ENCODE data around the gene WAPL.
"Not testable (repeated sequence)": the region's sequence is repeated elsewhere in the genome, so short reads cannot be mapped to it uniquely, and the experiment has no call there.

Gene WAPL, protein sequence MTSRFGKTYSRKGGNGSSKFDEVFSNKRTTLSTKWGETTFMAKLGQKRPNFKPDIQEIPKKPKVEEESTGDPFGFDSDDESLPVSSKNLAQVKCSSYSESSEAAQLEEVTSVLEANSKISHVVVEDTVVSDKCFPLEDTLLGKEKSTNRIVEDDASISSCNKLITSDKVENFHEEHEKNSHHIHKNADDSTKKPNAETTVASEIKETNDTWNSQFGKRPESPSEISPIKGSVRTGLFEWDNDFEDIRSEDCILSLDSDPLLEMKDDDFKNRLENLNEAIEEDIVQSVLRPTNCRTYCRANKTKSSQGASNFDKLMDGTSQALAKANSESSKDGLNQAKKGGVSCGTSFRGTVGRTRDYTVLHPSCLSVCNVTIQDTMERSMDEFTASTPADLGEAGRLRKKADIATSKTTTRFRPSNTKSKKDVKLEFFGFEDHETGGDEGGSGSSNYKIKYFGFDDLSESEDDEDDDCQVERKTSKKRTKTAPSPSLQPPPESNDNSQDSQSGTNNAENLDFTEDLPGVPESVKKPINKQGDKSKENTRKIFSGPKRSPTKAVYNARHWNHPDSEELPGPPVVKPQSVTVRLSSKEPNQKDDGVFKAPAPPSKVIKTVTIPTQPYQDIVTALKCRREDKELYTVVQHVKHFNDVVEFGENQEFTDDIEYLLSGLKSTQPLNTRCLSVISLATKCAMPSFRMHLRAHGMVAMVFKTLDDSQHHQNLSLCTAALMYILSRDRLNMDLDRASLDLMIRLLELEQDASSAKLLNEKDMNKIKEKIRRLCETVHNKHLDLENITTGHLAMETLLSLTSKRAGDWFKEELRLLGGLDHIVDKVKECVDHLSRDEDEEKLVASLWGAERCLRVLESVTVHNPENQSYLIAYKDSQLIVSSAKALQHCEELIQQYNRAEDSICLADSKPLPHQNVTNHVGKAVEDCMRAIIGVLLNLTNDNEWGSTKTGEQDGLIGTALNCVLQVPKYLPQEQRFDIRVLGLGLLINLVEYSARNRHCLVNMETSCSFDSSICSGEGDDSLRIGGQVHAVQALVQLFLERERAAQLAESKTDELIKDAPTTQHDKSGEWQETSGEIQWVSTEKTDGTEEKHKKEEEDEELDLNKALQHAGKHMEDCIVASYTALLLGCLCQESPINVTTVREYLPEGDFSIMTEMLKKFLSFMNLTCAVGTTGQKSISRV (N-terminal part only)

DNA sequence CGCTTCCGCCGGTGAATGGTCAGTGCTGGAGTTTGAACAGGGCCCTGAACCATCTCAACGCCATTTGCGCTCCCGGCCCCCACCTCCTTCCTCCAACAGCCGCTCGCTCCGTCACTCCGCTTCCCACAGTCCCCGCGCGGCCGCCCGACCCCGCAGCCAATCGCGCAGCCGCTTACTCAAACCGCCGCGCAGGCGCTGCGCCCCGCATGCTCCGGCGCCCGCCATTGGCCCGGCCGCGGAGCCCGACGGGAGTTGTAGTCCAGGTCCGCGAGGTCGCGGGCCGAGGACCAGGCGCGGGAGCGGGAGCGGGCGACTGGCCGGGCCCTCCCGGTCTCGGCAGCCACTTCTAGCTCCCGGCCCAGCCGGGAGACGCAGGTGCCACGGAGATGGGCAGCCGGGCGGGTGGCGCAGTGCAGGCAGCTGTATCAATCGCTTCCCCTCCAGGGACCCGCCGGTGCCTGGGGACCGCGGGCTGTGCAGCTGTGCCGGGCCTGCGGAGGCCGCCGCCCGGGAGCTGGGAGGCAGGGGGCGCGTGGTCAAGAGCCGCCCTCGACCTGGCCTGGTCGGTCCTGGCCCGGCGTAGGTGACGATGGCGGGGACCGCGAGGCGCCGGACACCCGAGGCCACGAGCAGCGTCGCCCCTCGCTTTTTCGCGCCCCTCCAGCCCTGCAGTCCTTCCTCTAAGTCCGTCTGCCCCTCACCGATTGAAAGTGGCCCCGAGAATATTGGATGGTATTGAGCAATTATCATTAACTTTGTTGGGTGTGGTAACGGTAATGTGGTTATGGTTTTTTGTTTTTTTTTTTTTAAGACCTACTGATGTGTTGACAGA, at the start of gene WAPL:
Gene WAPL, minus strand, starts transcription at position 115 of the 832 bp plus-strand sequence. CDS start 3,723 bp downstream, outside the sequence.
- peak; percentile 90 for DNase-seq

DNA sequence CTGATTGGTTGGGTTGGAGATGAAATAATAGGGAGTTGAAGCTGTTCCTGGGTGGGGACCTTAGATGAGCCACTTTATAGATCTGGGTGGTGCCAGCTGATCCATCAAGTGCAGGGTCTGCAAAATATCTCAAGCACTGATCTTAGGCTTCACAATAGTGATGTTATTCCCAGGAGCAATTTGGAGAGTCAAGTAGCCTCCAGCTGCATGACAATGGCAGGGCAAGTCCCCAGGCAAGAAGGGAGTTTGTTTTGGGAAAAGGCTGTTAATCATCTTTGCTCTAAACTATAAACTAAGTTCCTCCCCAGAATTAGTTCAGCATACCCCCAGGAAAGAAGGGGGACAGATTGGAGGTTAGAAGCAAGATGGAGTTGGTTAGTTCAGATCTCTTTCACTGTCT, 47.7 kb upstream of the WAPL start:
- no peak for DNase-seq

DNA sequence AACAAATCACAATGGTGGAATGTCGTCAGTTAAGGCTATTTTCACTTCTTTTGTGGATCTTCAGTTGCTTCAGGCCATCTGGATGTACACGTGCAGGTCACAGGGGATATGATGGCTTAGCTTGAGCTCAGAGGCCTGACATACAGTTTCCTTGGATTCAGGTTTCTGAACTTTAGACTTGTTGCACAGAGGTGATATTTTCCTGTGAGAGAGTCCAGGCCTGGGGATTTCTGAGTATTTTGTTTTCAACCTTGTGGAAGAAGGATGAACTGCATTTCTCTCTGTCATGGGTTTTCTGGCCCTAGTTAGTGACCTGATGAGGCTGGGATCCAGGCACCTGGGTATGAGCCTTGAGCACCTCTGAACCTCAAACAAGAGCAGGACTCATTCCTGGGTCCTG, 44.9 kb upstream of the WAPL start:
- DNase-seq, result not testable (repeated sequence)

DNA sequence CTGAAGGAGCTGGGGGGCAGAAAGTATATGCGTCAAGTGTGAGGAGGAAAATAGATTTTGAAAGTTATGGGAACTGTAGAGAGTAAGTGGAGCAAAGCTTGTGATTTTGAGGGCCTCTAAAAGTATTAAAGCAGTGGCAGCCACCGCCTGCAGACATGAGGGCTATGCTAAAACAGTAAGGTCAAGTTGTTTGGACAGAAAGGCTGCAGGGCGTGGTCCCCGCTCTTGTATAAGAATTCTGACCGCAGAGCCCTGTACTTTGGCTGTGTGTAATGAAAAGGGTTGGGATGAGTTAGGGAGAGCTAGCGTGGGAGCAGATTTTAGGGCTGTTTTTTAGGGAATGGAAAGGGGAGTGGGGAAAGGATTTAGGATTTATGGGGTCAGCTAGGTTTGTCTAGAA, 41.7 kb upstream of the WAPL start:
- DNase-seq, result not testable (repeated sequence)

DNA sequence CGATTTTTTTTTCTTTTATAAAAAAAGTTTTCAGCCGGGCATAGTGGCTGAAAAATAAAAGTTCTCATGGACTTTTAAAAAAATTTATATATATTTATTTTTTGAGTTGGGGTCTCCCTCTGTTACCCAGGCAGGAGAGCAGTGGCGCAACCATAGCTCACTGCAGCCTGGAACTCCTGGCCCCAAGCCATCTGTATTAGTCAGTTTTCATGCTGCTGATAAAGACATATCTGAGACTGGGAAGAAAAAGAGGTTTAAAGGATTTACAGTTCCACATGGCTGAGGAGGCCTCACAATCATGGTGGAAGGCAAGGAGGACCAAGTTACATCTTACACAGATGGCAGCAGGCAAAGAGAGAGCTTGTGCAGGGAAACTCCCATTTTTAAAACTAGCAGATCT, 37.1 kb upstream of the WAPL start:
- not testable (repeated sequence) for DNase-seq

DNA sequence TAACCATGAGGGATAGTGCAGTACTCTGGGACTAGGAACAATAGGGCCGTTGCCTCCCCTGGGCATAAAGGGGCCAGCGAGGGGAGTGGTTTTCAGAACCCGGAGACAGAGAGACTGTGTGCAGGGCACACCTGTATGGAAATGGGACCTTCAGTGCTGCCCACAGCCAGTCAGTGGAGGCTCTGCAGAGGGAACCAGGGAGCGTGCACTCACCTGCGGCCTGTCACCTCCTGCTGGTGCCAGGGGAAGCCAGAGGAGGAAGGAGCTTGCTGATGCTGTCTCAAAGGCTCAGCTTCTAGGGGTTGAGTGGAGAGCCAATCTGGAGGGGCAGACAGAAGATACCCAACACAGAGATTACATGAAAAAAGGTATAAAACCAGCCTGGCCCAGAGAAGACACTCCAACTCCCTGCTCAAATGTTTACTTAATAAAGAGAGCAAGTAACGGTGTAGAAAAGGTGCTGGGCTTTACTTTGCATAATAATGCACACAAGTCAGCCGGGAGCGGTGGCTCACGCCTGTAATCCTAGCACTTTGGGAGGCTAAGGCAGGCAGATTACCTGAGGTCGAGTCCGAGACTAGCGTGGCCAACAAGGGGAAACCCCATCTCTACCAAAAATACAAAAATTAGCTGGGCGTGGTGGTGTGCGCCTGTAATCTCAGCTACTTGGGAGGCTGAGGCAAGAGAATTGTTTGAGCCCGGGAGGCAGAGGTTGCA, 35.5 kb upstream of the WAPL start:
- DNase-seq, result no peak

DNA sequence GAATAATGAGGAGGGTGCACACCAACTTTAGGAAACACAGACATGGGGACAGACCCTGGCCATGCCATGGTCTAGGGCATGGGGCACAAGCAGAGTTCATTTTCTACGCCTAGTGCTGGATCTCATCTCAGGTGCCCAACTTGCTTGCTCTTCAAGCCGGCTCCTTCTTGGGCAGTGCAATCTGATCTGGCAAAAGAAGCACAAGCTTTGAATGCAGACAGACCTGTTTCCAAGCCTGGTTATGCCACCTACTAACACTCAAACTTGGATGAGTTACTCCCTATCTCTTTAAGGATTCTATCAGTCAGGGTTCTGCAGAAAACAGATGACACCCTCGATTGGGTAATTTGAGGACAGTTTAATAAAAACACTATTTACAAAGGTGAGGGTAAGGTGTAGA, 34.9 kb upstream of the WAPL start:
- no peak for DNase-seq

DNA sequence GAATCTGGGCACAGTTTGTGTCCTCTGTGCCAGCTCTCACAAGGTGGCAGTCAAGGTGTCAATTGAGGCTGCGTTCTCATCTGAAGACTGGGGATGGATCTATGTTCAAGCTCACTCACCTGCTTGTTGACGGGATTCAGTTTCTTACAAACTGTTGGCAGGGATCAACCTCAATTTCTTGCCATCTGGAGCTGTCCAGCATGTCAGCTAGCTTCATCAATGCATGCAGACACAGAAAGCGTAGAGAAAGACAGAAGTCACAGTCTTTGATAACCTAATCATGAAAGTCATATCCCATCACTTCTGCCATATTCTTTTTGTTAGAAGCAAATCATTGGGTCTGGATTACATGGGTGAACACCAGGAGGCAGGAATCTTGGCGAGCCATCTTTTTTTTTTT, 32.0 kb upstream of the WAPL start:
- no peak for DNase-seq

DNA sequence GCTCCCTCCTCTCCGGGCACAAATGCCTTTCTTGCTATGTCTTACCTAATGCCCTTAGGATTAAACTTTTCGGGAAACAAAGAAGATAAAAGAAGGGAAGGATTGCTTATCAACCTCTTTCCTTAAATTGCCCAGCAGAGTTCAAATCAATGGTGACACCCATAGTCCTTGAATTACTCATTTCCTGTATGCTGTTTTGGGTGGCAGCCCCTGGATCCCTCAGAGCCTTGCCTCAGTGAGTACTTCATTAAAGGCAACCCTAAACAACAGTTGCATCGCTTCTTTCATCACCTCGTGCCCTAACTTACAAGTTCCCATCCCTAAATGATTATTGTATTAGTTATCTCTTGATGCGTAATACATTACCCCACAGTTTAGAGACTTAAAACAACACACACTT, 31.6 kb upstream of the WAPL start:
- DNase-seq, result no peak

DNA sequence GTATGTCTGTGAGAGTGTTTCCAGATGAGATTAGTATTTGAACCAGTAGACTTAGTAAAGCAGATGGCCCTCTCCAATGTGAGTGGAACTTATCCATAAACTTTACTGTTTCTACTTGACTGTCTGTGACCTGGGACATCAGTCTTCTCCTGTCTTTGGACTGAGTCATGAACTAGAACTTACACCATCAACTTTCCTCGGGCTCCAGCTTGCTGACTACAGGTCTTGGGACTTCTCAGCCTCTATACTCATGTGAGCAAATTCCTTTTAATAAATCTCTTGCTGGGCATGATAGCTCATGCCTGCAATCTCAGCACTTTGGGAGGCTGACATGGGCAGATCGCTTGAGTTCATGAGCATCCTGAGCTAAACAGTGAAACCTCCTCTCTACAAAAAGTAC, 25.7 kb upstream of the WAPL start:
- no peak for DNase-seq

DNA sequence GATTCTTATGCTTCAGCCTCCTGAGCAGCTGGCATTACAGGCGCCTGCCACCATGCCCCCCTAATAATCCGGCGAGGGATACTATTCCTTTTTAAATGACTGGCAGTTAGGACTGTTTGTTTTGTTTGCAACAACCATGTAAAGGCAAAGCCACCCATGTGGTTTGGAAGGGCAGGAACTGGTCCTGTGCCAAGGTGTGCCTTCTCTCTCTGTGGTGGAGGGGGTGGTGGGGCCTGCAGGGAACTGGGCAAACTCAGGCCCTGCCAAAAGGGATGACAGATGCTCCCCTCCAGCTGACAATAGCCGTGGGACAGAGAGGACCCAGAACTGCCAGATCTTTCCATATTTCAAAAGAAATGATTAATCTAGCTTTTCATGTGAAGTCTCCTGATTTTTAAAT, 23.5 kb upstream of the WAPL start:
- no peak for DNase-seq

DNA sequence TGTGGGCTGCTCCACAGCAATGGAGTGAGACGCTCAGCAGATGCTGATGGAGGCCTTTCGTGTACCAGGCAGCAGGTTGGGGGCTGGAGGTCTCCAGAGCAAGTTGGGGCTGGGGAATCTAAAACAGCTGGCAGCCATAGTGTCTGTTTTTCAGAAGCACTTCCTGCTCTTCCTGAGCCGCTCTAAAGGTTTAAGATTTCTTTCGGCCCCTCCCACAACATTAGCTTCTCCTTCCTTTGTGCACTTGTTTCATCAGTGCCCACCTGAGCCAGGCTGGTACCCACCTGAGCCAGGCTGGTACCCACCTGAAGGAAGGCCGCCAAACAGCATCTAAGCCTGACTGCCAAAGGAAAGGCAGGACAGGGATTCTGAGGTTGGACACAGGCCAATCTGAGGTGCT, 18.4 kb upstream of the WAPL start:
- no peak for DNase-seq

DNA sequence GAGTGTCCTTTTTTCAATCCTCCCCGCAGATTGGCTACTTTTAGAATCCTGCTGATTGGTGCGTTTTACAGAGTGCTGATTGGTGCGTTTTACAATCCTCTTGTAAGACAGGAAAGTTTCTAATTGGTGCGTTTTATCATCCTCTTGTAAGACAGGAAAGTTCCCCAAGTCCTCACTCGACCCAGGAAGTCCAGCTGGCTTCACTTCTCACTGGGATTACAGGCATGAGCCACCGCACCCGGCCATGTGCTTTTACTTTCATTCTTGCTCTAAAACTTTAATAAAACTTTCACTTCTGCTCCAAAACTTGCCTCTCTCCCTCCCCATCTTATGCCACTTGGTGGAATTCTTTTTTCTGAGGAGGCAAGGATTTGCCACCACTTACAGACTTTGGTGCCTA, 17.0 kb upstream of the WAPL start:
- DNase-seq, result no peak

DNA sequence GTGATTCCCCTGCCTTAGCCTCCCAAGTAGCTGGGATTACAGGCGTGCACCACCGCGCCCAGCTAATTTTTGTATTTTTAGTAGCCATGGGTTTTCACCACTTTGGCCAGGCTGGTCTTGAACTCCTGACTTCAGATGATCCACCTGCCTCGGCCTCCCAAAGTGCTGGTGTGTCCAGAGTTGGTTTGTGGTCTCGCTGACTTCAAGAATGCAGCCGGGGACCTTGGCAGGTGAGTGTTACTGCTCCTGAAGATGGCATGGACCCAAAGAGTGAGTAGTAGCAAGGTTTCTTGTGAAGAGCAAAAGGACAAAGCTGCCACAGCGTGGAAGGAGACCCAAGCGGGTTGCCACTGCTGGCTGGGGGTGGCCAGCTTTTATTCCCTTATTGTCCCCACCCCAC, 16.4 kb upstream of the WAPL start:
- DNase-seq, result not testable (repeated sequence)

DNA sequence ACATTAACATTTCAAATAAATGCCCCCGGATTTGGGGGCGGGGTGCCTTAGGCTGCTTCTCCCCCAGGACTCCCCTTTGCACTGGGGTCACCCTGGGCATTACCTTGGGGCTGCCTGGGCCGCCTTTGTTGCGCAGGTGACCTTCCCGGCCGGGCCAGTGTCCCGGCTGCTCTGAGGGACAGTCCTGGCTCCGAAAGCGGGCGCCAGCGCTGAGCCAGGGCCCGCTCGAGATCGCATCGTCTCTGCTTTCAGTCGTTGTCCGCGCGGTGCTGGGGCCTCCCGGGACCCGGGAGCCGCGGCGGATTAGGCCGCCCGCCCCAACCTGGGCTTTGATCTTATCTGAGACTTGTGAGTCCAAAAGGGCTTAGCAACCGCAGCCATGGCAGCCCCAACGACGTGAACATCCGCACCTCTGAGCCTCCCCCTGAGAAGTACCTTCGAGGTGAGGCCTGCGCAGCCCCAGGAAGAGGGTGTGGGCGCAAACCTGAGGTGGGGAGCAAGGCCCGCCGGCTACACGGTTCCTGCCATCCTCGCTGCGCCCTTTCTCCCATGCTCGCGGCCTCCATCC, 14.8 kb upstream of the WAPL start:
- DNase-seq, result peak; percentile 33 to 45

DNA sequence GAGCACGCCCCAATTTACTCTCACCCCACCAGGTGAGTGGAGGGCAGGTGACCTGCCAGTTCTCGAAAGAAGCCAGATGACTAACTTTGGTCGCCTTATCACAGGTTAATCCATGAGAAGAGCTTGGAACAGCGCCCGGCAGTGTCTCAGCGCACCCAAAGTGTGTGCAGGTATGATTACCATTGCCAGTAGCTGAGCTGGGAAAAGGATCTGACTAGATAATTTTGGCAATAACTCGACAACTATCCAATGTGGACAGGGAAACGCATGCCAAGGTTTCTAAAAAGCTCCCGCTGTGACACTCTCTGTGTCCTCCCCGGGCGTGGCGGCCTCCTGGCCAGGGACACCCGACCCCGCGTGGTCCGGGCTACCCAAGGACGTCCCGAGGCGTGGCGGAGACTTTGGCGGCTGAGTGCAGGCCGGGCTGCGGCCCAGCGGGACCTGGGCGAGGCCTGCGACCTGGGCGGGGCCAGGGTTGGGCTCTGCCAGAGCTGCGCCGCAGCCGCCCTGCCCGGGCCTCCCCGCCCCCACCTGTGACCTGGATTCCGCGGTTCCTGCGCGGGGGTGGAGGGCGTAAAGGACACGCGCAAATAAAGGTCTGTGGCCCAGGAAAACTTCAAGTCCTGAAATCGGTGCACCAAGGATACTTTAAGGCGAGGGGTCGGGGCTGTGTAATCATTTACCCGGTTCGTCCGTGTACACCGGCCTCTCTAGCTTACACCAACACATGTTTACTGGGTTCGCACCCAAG, 13.7 kb upstream of the WAPL start:
- peak in 1 of 2 experiments; percentile 24 for DNase-seq

DNA sequence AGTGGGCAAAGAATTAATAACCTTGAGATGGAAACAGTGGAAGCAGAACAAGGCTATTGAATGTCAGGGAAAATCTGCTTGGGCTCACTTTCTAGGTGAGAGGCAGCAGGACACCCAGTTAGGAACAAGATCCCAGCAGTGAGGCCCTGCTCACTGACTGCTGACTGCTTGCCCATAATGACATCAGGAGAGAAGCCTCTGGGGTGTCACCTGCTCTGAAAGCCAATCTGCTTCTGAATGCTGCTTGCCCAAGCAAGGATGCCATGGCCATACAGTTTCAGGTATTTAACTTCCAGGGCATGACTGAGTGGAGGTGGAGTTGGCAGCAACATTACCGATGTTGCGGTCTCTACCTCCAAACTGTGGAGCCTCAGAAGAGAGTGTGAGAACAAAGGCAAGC, 11.7 kb upstream of the WAPL start:
- no peak for DNase-seq

DNA sequence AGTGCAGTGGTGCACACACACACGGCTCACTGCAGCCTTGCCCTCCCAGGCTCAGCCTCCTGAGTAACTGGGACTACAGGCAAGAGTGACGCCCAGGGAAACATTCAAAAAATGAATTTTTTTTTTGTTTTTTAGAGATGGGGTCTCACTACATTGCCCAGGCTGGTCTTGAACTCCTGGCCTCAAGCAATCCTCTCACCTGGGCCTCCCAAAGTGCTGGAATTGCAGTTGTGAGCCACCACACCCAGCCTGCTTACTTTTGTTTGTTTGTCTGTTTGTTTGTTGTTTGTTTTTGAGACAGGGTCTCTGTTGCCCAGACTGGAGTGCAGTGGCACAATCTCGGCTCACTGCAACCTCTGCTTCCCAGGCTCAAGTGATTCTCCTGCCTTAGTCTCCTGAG, 7.1 kb upstream of the WAPL start:
- DNase-seq, result not testable (repeated sequence)

DNA sequence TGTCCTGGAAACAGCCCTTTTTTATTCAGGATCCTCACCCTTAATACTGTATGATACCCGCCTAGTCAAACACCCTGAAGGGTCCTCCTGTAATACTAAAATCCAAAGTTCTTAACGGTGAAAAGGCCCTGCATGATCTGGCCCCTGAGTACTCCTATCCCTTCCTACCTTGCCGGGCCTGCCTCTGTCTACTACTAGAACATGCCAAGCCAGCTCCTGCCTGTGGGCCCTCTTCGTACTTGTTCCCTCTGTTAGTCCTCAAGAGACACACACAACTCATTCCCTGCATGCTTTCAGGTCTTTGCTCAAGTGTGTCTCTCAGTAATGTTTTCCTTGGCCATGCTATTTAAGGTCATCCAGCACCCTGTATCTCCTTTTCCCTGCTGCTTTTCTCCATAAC, 5.0 kb upstream of the WAPL start:
- DNase-seq, result no peak

DNA sequence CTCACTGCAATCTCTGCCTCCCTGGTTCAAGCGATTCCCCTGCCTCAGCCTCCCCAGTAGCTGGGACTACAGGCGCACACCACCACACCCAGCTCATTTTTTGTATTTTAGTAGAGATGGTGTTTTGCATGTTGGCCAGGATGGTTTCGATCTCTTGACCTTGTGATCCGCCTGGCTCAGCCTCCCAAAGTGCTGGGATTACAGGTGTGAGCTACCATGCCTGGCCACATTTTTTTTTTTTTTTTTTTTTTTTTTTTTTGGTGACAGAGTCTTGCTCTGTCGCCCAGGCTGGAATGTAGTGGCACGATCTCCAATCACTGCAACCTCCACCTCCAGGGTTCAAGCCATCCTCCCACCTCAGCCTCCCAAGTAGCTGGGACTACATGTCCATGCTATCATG, 4.1 kb upstream of the WAPL start:
- not testable (repeated sequence) for DNase-seq
